Kidney (tissue), 14 donors: ENCODE data around the gene NTN4. TPM values are rescaled to one million over a fixed set of nuclear protein-coding genes. Genes with fewer than 3 reads are reported as not detected.
A peak's percentile ranks its signal among the peaks of the same experiment; 100 is the strongest.
"Not testable (repeated sequence)": the region's sequence is repeated elsewhere in the genome, so short reads cannot be mapped to it uniquely, and the experiment has no call there.

Experiments
- DNase-seq, 5 donors: peaks; one replicate each; pipeline ENCODE4 v3.0.0-alpha.2; 2013 to 2020
- FAIRE-seq: peaks from 2 replicates; lab custom pipeline; 2012; peaks lifted over from hg19 to GRCh38; lab: Jason Lieb, UNC
- H3K27ac ChIP-seq, 2 donors: one replicate each; pipeline ENCODE4 v1.7.0; 2013; ENCODE audit warnings: low read depth in 2 of 2, low read length in 2 of 2, inconsistent platforms in 1 of 2
- H3K27me3 ChIP-seq: one replicate; pipeline ENCODE4 v1.7.1; 2013; ENCODE audit warnings: low read length, inconsistent platforms; ENCODE audit not compliant: control insufficient read depth, insufficient read depth
- H3K36me3 ChIP-seq, 3 donors: one replicate each; pipeline versions ENCODE4 v1.7.0 to v1.7.1; 2013; ENCODE audit warnings: low read length in 3 of 3, control low read depth in 1 of 3, inconsistent platforms in 1 of 3; ENCODE audit not compliant: insufficient read depth in 3 of 3, control insufficient read depth in 2 of 3
- H3K4me1 ChIP-seq, 3 donors: one replicate each; pipeline versions ENCODE4 v1.7.0 to v1.7.1; 2013; ENCODE audit warnings: low read length in 3 of 3, inconsistent platforms in 1 of 3, low read depth in 1 of 3; ENCODE audit not compliant: control insufficient read depth in 2 of 3, insufficient read depth in 2 of 3
- H3K4me3 ChIP-seq, 3 donors: one replicate each; pipeline versions ENCODE4 v1.7.0 to v1.8.1; 2013; ENCODE audit warnings: low read length in 3 of 3, control low read depth in 1 of 3, inconsistent platforms in 1 of 3
- H3K9ac ChIP-seq, 3 donors: one replicate each; pipeline versions ENCODE4 v1.7.0 to v1.7.1; 2013; ENCODE audit warnings: low read length in 3 of 3, control low read depth in 1 of 3, inconsistent platforms in 1 of 3
- H3K9me3 ChIP-seq, 3 donors: one replicate each; pipeline versions ENCODE4 v1.7.0 to v1.7.1; 2013; ENCODE audit warnings: low read length in 3 of 3, control low read depth in 1 of 3, inconsistent platforms in 1 of 3; ENCODE audit not compliant: control insufficient read depth in 2 of 3, insufficient read depth in 1 of 3
- CTCF ChIP-seq: IDR thresholded peaks from 3 replicates; pipeline ENCODE4 v1.5.1; 2012; ENCODE audit warnings: mild to moderate bottlenecking, moderate library complexity, borderline replicate concordance; ENCODE audit not compliant: insufficient read depth; ENCODE audit errors: extremely low read depth
- intact Hi-C: fragments of 100-400 bp; cut with DNase I; formaldehyde crosslinking; loops from one replicate; pipeline ENCODE4 v1.11.1; 2022
- polyA plus RNA-seq: library from polyadenylated mRNA; stranded (reverse); fragments of 350-450 nt; fragmentation: Illumina TruSeq; extraction: RNeasy Lipid Tissue Mini Kit (QIAGEN cat#74804); gene quantifications from one replicate; pipeline ENCODE4 v1.2.3, GENCODE V29; 2014; ENCODE audit warnings: low read depth, low replicate concordance; ENCODE audit not compliant: insufficient read depth
- total RNA-seq: library from RNA; stranded (reverse); fragmentation: NEBNext Ultra II Directional; extraction: Animal tissue kit (Norgen Biotek cat#: 25700); gene quantifications from one replicate; pipeline ENCODE4 v1.2.1, GENCODE V29; 2021
- donor health status: control.
- donor health status: control.
- donor health status: control.
- donor health status: control.
- donor health status: control.
- donor health status: DM: yes; HTN: yes; CAD: no.
- donor health status: Normal renal cell carcinoma (clear cell type).

NTN4 gene
- total and polyA plus RNA-seq, 2 donors from 2014 or later = 71.0 to 83.2 TPM

- Histone ChIP-seq H3K36me3 (no peaks in the 10 kb centered on the region), H3K4me3 (no peak overlapping the region), H3K9me3 (no peaks in the 10 kb centered on the region), H3K4me1 (peaks cover 0 to 12% (median 8%) of the 10 kb centered on the region in 3 donors), H3K27ac (peak overlapping the region; percentile 1 to 28), H3K27me3 (no peaks in the 10 kb centered on the region), H3K9ac (no peak overlapping the region)
- no peak for DNase-seq
- intact Hi-C loops = no loop called here
- no peak for FAIRE-seq
- no peak for TF ChIP-seq CTCF
Observed at GRCh38 chr12:95622879-95623278, 167.7 kb downstream of the NTN4 start.

GRCh38 chr12:95621725-95622124 lies 168.8 kb downstream of the NTN4 start:
- Histone ChIP-seq H3K4me3 (no peak overlapping the region), H3K27me3 (no peaks in the 10 kb centered on the region), H3K4me1 (peaks cover 0 to 12% (median 8%) of the 10 kb centered on the region in 3 donors), H3K27ac (no peak overlapping the region), H3K36me3 (no peaks in the 10 kb centered on the region), H3K9me3 (no peaks in the 10 kb centered on the region), H3K9ac (no peak overlapping the region)
- no peak for TF ChIP-seq CTCF
- FAIRE-seq (no peak), DNase-seq (no peak)
- intact Hi-C loops = no loop called here

- Histone ChIP-seq H3K9me3 (no peaks in the 10 kb centered on the region), H3K36me3 (no peaks in the 10 kb centered on the region), H3K9ac (no peak overlapping the region), H3K27me3 (no peaks in the 10 kb centered on the region), H3K4me3 (no peak overlapping the region), H3K27ac (no peak overlapping the region), H3K4me1 (peaks cover 0 to 8% (median 8%) of the 10 kb centered on the region in 3 donors)
- intact Hi-C loops = no loop called here
- FAIRE-seq = no peak
- no peak for TF ChIP-seq CTCF
- no peak for DNase-seq
Observed at GRCh38 chr12:95620171-95620570, 170.4 kb downstream of the NTN4 start.

- H3K36me3 ChIP-seq, H3K4me1 ChIP-seq, intact Hi-C loops, H3K27me3 ChIP-seq, H3K4me3 ChIP-seq, H3K9me3 ChIP-seq, DNase-seq, H3K27ac ChIP-seq, FAIRE-seq, H3K9ac ChIP-seq: not testable (repeated sequence)
Observed at GRCh38 chr12:95616470-95616869, 174.1 kb downstream of the NTN4 start.
